GM12865 (cell line): ENCODE data around the gene MRPL1.
"Not testable (repeated sequence)": the region's sequence is repeated elsewhere in the genome, so short reads cannot be mapped to it uniquely, and the experiment has no call there.

Experiments used
- DNase-seq: peaks from one replicate; pipeline ENCODE4 v3.0.0; 2010; ENCODE audit warnings: low read depth
- H3K4me3 ChIP-seq: 2 replicates; pipeline ENCODE4 v1.5.1; 2011; ENCODE audit warnings: mild to moderate bottlenecking, low read depth, low read length, control low read depth
- TF ChIP-seq, protein P1 (sequence below): IDR thresholded peaks from 2 replicates; pipeline ENCODE4 v1.5.1; 2011; ENCODE audit warnings: low read length, control low read depth, low read depth, inconsistent platforms; ENCODE audit not compliant: insufficient read depth; ENCODE audit errors: missing control alignments

Gene MRPL1

DNA sequence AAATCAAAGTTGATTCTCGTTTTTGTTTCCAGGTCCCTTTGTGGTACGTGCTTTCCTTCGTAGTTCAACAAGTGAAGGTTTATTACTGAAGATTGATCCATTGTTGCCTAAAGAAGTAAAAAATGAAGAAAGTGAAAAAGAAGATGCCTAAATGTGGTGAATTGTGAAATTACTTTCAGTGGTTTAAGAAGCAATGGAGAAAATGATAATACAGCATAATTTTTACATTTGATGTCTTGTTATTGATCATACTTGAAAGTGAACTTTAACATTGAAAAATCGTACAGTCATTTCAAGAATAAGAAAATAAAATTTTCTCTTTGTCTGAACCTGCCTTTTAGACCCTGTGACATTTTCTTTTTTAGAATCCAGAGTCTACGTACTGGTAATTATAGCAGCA is 89.8 kb downstream of the MRPL1 start:
- TF ChIP-seq, protein P1, sequence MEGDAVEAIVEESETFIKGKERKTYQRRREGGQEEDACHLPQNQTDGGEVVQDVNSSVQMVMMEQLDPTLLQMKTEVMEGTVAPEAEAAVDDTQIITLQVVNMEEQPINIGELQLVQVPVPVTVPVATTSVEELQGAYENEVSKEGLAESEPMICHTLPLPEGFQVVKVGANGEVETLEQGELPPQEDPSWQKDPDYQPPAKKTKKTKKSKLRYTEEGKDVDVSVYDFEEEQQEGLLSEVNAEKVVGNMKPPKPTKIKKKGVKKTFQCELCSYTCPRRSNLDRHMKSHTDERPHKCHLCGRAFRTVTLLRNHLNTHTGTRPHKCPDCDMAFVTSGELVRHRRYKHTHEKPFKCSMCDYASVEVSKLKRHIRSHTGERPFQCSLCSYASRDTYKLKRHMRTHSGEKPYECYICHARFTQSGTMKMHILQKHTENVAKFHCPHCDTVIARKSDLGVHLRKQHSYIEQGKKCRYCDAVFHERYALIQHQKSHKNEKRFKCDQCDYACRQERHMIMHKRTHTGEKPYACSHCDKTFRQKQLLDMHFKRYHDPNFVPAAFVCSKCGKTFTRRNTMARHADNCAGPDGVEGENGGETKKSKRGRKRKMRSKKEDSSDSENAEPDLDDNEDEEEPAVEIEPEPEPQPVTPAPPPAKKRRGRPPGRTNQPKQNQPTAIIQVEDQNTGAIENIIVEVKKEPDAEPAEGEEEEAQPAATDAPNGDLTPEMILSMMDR = no peak
- H3K4me3 ChIP-seq = no peak overlapping the region
- no peak for DNase-seq

DNA sequence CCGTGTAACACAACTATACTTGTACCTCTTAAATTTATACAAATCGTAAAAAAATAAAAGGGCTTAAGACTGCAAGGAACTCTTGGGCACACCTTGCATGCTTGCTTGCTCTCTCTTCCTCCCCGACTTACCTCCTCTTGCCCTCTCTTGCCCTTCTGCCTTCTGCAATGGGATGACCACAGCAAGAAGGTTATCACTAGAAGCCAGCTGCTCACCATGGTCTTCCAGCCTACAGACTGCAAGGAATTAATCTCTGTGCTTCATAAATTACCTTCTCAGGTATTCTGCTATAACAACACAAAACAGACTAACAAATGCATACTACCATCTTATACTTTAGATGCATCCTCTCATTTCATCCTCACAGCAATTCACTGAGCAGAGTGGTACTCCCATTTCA is 92.1 kb downstream of the MRPL1 start:
- no peak for DNase-seq
- H3K4me3 ChIP-seq = no peak overlapping the region
- TF ChIP-seq, protein P1 = no peak

DNA sequence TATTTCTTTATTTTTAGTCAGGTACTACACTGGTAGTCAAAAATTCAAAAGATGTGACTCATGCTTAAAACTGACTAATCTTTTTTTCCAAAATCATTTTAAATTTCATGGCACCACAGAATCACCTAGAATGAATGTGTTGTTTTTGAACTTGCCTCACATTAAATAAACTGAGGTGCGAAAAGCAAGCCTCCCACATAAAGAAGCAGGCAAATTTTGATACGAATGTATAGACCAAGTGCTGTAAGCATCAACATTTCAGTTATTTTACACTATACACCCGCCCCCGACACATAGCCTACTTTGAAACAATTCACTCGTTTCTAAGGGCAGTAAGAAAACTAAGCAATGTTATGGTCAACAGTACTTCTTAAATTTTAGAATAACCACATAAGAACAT is 94.3 kb downstream of the MRPL1 start:
- DNase-seq = no peak
- TF ChIP-seq, protein P1 = no peak
- no peak overlapping the region for H3K4me3 ChIP-seq

DNA sequence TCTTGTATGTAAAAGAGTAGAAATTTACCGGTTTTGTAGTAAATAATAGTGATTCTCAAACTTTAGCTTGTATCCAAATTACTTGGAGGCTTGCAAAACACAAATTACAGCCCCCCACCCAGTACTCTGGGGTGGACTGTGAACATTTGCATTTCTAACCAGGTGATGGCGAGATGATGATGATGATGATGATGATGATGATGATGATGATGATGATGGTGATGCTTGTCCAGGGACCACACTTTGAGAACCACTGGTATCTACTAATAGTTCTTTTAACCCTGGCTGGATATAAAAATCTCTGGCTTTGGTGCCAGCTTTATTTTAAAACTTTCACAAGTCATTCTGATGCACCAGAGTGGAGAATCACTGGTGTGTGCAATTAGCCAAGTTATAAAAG is 96.3 kb downstream of the MRPL1 start:
- DNase-seq = no peak
- TF ChIP-seq, protein P1 = no peak
- H3K4me3 ChIP-seq = no peak overlapping the region

DNA sequence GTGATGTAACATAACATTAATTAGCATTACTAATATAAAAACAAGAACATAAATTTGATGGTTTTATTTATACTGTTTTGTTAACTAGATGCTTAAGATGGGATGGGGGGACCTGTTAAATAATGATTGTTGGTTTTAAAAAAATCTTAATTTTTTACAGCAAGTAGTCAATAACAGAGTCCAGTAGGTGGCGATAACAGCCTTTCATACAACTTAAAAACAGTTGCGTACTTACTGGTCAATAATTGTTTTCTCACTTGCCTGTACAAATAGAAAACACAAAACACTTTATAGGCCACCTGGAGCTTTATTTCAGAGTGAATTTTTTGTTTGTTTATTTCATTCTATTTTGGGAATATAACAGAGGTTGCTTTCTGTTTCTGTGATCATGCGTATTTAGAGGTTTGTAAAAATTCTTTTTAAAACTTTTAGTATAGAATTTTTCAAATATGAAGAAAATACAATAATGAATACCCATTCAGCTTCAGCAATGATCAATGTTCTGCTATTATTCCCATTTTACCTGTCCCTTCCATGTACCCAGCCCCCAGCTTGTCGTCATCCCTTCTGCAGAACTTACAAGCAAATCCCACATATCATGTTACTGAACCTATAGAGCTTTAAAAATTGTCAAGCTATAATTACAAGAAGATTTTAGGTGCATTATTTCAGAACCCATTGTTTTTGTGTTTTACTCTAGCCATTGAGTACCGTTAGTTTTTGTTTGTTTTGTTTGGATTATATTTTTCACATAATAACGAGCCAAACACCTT is 97.1 kb downstream of the MRPL1 start:
- DNase-seq = peak; percentile 56
- H3K4me3 ChIP-seq = no peak overlapping the region
- TF ChIP-seq, protein P1 = peak; percentile 43

DNA sequence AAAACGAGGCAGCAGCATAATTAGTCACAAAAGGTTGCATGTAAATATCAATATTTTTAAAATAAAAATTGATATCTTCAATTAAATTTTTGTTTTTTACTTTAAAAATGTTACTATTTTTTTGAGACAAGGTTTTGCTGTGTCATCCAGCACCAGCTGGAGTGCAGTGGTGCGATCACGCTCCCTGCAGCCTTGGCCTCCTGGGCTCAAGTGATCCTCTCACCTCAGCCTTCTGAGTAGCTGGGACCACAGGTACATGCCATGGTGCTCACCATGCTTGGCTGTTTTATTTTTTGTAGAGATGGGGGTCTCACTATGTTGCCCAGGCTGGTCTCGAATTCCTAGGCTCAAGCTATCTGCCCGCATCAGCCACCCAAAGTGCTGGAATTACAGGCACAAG is 97.7 kb downstream of the MRPL1 start:
- TF ChIP-seq, protein P1 = no peak
- H3K4me3 ChIP-seq = no peak overlapping the region
- no peak for DNase-seq

DNA sequence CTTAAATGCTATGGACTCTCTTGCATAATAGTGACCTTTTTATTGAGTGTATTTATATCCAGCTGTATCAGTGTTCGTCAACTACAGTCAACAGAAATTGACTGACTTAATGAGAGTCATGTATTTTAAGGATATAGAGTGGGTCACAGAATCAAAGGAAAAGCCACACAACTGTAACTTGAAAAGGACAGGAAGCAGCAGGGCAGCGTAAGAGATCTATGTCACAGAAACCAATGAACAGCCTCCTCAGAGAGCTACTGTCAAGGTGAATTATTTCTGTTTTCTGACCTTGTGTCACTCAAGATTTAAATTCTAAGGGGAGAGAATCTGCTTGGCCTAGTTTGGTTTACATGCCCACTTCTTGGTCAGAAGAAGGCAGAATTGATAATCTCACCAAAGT is 100.4 kb downstream of the MRPL1 start:
- no peak overlapping the region for H3K4me3 ChIP-seq
- no peak for DNase-seq
- TF ChIP-seq, protein P1 = no peak

DNA sequence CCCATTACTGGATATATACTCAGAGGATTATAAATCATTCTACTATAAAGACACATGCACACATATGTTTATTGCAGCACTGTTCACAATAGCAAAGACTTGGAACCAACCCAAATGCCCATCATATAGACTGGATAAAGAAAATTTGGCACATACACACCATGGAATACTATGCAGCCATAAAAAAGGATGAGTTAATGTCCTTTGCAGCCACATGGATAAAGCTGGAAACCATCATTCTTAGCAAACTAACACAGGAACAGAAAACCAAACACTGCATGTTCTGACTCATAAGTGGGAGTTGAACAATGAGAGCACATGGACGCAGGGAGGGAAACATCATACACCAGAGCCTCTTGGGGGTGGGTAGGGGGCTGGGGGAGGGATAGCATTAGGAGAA is 111.0 kb downstream of the MRPL1 start:
- H3K4me3 ChIP-seq, DNase-seq: not testable (repeated sequence)

DNA sequence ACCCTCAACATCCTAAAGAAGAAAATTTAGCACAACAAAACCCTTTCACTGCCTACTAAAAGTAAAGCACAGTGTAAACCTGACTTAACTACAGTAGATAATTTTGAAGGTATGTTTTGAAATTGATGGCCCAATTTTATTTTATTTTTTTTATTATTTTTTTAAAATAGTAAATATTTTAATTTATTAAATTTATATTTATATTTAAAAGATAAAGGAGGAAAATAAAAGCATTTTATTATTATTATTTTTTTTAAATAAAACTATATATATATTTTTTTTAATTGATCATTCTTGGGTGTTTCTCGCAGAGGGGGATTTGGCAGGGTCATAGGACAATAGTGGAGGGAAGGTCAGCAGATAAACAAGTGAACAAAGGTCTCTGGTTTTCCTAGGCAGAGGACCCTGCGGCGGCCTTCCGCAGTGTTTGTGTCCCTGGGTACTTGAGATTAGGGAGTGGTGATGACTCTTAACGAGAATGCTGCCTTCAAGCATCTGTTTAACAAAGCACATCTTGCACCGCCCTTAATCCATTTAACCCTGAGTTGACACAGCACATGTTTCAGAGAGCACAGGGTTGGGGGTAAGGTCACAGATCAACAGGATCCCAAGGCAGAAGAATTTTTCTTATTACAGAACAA is 120.4 kb downstream of the MRPL1 start:
- not testable (repeated sequence) for DNase-seq, H3K4me3 ChIP-seq
